Liver (tissue), 9 donors: ENCODE results near the gene RHOT2. TPM values are rescaled to one million over a fixed set of nuclear protein-coding genes. Genes with fewer than 3 reads are reported as not detected.
A peak's percentile ranks its signal among the peaks of the same experiment; 100 is the strongest.

Source experiments
- DNase-seq: peaks from one replicate; pipeline ENCODE4 v3.0.0-alpha.2; 2017; ENCODE audit warnings: low spot score
- H3K27ac ChIP-seq, 2 donors: one replicate each; pipeline ENCODE4 v1.7.0; 2013; ENCODE audit warnings: inconsistent platforms in 2 of 2, low read length in 2 of 2, control low read depth in 1 of 2, low read depth in 1 of 2, mild to moderate bottlenecking in 1 of 2
- H3K27me3 ChIP-seq, 4 donors: one replicate each; pipeline versions ENCODE4 v1.6.1 to v1.7.0; 2013; ENCODE audit warnings: low read length in 3 of 4, inconsistent platforms in 1 of 4, mild to moderate bottlenecking in 1 of 4, moderate library complexity in 1 of 4; ENCODE audit not compliant: control insufficient read depth in 4 of 4, insufficient read depth in 4 of 4
- H3K36me3 ChIP-seq, 4 donors: one replicate each; pipeline versions ENCODE4 v1.6.1 to v1.7.0; 2013; ENCODE audit warnings: low read length in 3 of 4, mild to moderate bottlenecking in 3 of 4, low read depth in 1 of 4, moderate library complexity in 1 of 4; ENCODE audit not compliant: control insufficient read depth in 4 of 4, insufficient read depth in 3 of 4
- H3K4me1 ChIP-seq, 4 donors: one replicate each; pipeline versions ENCODE4 v1.6.1 to v1.7.0; 2013; ENCODE audit warnings: low read length in 3 of 4, mild to moderate bottlenecking in 3 of 4, moderate library complexity in 1 of 4; ENCODE audit not compliant: control insufficient read depth in 4 of 4, insufficient read depth in 4 of 4
- H3K4me3 ChIP-seq, 3 donors: one replicate each; pipeline versions ENCODE4 v1.6.1 to v1.7.0; 2013; ENCODE audit warnings: low read length in 3 of 3, control low read depth in 1 of 3, low read depth in 1 of 3, mild to moderate bottlenecking in 1 of 3
- H3K9ac ChIP-seq, 2 donors: one replicate each; pipeline ENCODE4 v1.7.0; 2013; ENCODE audit warnings: low read length in 2 of 2, mild to moderate bottlenecking in 2 of 2, moderate library complexity in 2 of 2, control low read depth in 1 of 2, low read depth in 1 of 2
- H3K9me3 ChIP-seq, 4 donors: one replicate each; pipeline versions ENCODE4 v1.6.1 to v1.7.0; 2013; ENCODE audit warnings: low read length in 3 of 4; ENCODE audit not compliant: control insufficient read depth in 4 of 4
- ATF3 ChIP-seq: IDR thresholded peaks from 2 replicates; pipeline ENCODE4 v1.6.1; 2016; ENCODE audit warnings: antibody characterized with exemption
- EGR1 ChIP-seq, 2 donors: IDR thresholded peaks; 2 replicates each; pipeline ENCODE4 v1.6.1; 2016 to 2018; ENCODE audit warnings: antibody characterized with exemption in 2 of 2, low read depth in 2 of 2
- FOXA1 ChIP-seq: IDR thresholded peaks from 2 replicates; pipeline ENCODE4 v1.6.1; 2016; ENCODE audit warnings: antibody characterized with exemption
- GABPA ChIP-seq, 2 donors: IDR thresholded peaks in 1 of 2; conservative IDR thresholded peaks in 1 of 2; 2 replicates each; pipeline ENCODE4 v1.6.1; 2016; ENCODE audit warnings: antibody characterized with exemption in 2 of 2, mild to moderate bottlenecking in 1 of 2, moderate library complexity in 1 of 2
- HNF4A ChIP-seq, 2 donors: conservative IDR thresholded peaks; 2 replicates each; pipeline ENCODE4 v1.6.1; 2016; ENCODE audit warnings: antibody characterized with exemption in 2 of 2, mild to moderate bottlenecking in 2 of 2
- MAX ChIP-seq: IDR thresholded peaks from 2 replicates; pipeline ENCODE4 v1.6.1; 2016; ENCODE audit warnings: antibody characterized with exemption
- RAD21 ChIP-seq, 2 donors: IDR thresholded peaks; 2 replicates each; pipeline ENCODE4 v1.6.1; 2016; ENCODE audit warnings: antibody characterized with exemption in 2 of 2, mild to moderate bottlenecking in 2 of 2
- REST ChIP-seq: IDR thresholded peaks from 2 replicates; pipeline ENCODE4 v1.6.1; 2016; ENCODE audit warnings: antibody characterized with exemption, mild to moderate bottlenecking
- SP1 ChIP-seq: IDR thresholded peaks from 2 replicates; pipeline ENCODE4 v1.6.1; 2018; ENCODE audit warnings: antibody characterized with exemption, mild to moderate bottlenecking
- YY1 ChIP-seq: IDR thresholded peaks from 2 replicates; pipeline ENCODE4 v1.6.1; 2016; ENCODE audit warnings: antibody characterized with exemption, mild to moderate bottlenecking
- ZBTB33 ChIP-seq: IDR thresholded peaks from 2 replicates; pipeline ENCODE4 v1.6.1; 2016; ENCODE audit warnings: antibody characterized with exemption
- WGBS: extraction: QIAGEN DNeasy Blood & Tissue Kit; methylation state at CpG from one replicate; pipeline ENCODE4 v1.1.7; 2013; 5-methylcytosine and 5-hydroxymethylcytosine counted together
- polyA plus RNA-seq, 2 donors: library from polyadenylated mRNA; stranded (reverse) in 1 of 2; unstranded in 1 of 2; fragments of 200-250 nt in 1 of 2; fragments of >200 nt in 1 of 2; fragmentation: Nextera tagmentation in 1 of 2; extraction: Ambion mirVana in 1 of 2; gene quantifications; one replicate each; pipeline versions ENCODE4 v1.2.1 to v1.2.3, GENCODE V29; 2013 to 2015
- total RNA-seq, 2 donors: library from RNA; depleted of rRNA; stranded (reverse); fragments of >200 nt; gene quantifications; one replicate each; pipeline ENCODE4 v1.2.3, GENCODE V29; 2014
- donor health status: healthy.
- donor health status: healthy.
- donor health status: healthy.
- donor health status: healthy.
- donor health status: healthy.

RHOT2 gene
- total and polyA plus RNA-seq, 4 donors = 20.8 to 37.9 (median 34.3) TPM

- peak; percentile 6 for TF ChIP-seq SP1
- peak; percentile 88 for TF ChIP-seq MAX
- TF ChIP-seq YY1 = peak; percentile 56
- TF ChIP-seq RAD21 (IDR thresholded peaks at IDR 0.05) = peak in 1 of 2 donors; percentile 11
- TF ChIP-seq EGR1 (IDR thresholded peaks at IDR 0.05; ENCODE audit: low read depth in 2 of 2) = no peak
- TF ChIP-seq FOXA1 = no peak
- no peak for TF ChIP-seq ZBTB33
- TF ChIP-seq ATF3 = peak; percentile 100
- no peak for TF ChIP-seq HNF4A (conservative IDR thresholded peaks at IDR 0.05)
- TF ChIP-seq GABPA (IDR thresholded peaks at IDR 0.05 in 1 of 2, conservative IDR thresholded peaks at IDR 0.05 in 1 of 2) = peak in 1 of 2 donors; percentile 69
- Histone ChIP-seq H3K4me1 (peaks cover 8 to 38% (median 19%) of the 10 kb centered on the region in 4 donors), H3K9ac (peak within 1 kb of the TSS; percentile 63 to 89), H3K4me3 (peak within 1 kb of the TSS; percentile 60 to 88 (median 80)), H3K36me3 (peaks cover 0 to 7% (median 0%) of the 10 kb centered on the region in 4 donors), H3K9me3 (no peaks in the 10 kb centered on the region), H3K27ac (peak within 1 kb of the TSS; percentile 84 to 99), H3K27me3 (no peaks in the 10 kb centered on the region)
- peak; percentile 94 for DNase-seq
- under 1% methylated on average over 91 of the region's 91 CpGs for WGBS
Observed at GRCh38 chr16:636206-637080, 31.5 kb upstream of the RHOT2 start, which contains the start of gene METTL26. METTL26 (minus strand) TSS chr16:636305; CDS start chr16:636290, 15 bp downstream.

- H3K9ac ChIP-seq = no peak overlapping the region
- peak overlapping the region; percentile 84 to 99 for H3K27ac ChIP-seq
- H3K27me3 ChIP-seq = no peaks in the 10 kb centered on the region
- peak; percentile 95 for DNase-seq
- WGBS = 16% methylated on average over 53 of the region's 53 CpGs
- no peak for TF ChIP-seq FOXA1
- peak; percentile 9 for TF ChIP-seq REST
- no peak for TF ChIP-seq HNF4A (conservative IDR thresholded peaks at IDR 0.05)
- peak; percentile 15 for TF ChIP-seq SP1
- no peak for TF ChIP-seq ATF3
- H3K4me3 ChIP-seq = peak overlapping the region; percentile 60 to 88 (median 80)
- peaks cover 0 to 8% (median 0%) of the 10 kb centered on the region in 4 donors for H3K36me3 ChIP-seq
- H3K4me1 ChIP-seq = peaks cover 8 to 40% (median 20%) of the 10 kb centered on the region in 4 donors
- no peaks in the 10 kb centered on the region for H3K9me3 ChIP-seq
Observed at GRCh38 chr16:637081-638018, 30.6 kb upstream of the RHOT2 start.
